Measurements from ENCODE around the gene SIGLEC14.

SIGLEC14 gene

DNA sequence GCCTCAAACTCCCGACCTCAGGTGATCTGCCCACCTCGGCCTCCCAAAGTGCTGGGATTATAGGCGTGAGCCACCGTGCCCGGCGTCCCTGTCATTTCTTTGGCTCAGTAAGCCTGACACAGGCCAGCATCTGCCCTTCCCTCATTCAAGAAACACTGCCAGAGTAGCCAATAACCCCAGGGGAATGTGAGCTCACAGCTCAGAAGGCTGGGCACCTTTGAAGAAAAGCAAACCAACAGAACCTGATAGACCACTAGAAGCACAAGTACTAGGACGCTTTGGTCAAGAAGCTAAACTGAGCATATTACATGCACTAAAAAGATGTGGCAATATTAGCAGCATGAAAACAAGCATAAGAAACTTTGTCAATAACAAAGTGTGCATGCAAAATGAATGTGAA, 30.6 kb downstream of the SIGLEC14 start:
- no peak overlapping the region for H3K4me3 ChIP-seq (ENCODE audit: low read depth, low read length)
- TF ChIP-seq, protein P1, sequence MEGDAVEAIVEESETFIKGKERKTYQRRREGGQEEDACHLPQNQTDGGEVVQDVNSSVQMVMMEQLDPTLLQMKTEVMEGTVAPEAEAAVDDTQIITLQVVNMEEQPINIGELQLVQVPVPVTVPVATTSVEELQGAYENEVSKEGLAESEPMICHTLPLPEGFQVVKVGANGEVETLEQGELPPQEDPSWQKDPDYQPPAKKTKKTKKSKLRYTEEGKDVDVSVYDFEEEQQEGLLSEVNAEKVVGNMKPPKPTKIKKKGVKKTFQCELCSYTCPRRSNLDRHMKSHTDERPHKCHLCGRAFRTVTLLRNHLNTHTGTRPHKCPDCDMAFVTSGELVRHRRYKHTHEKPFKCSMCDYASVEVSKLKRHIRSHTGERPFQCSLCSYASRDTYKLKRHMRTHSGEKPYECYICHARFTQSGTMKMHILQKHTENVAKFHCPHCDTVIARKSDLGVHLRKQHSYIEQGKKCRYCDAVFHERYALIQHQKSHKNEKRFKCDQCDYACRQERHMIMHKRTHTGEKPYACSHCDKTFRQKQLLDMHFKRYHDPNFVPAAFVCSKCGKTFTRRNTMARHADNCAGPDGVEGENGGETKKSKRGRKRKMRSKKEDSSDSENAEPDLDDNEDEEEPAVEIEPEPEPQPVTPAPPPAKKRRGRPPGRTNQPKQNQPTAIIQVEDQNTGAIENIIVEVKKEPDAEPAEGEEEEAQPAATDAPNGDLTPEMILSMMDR (conservative IDR thresholded peaks at IDR 0.05; ENCODE audit: low read depth, low read length) = no peak
- no peak for DNase-seq (ENCODE audit: low read depth)

DNA sequence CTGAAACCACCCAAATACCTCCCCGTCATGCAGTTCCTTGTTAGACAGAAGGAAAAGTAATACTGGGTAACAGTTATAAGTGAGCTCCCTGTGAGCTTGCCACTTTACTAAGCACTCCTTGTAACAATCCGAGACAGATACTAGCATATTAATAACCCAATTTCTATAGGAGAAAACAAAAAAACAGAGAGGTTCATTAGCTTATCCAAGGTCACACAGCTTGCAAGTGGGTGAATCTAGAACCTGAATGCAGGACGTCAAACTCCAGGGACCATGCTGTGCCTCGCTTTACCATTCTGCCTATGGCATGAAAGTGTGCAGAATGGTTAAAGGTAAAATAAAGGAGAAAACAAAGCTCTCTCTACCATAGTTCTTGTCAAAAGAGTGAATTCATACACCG, 31.8 kb downstream of the SIGLEC14 start:
- TF ChIP-seq, protein P1 (conservative IDR thresholded peaks at IDR 0.05; ENCODE audit: low read depth, low read length) = no peak
- H3K4me3 ChIP-seq (ENCODE audit: low read depth, low read length) = no peak overlapping the region
- DNase-seq (ENCODE audit: low read depth) = no peak

DNA sequence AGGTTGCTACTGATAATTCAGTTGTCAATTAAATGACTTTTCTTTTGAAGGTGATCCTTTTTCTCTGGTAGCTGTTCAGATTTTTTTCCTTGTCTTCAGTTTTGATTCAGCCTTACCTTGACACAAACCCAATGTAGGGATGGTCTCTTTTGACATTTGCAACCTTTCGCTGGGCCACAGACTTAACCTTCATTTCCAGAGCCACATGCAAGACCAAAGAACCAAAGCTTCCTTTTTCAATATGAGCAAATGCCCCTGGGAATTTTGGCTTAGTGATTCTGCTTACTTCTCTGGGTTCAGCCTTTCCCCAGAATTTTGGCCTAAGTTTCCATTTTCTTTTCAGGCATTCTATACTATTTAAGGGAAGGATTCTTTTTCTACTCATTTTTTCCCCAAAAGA, 36.0 kb downstream of the SIGLEC14 start:
- TF ChIP-seq, protein P1 (conservative IDR thresholded peaks at IDR 0.05; ENCODE audit: low read depth, low read length) = no peak
- no peak overlapping the region for H3K4me3 ChIP-seq (ENCODE audit: low read depth, low read length)
- no peak for DNase-seq (ENCODE audit: low read depth)

DNA sequence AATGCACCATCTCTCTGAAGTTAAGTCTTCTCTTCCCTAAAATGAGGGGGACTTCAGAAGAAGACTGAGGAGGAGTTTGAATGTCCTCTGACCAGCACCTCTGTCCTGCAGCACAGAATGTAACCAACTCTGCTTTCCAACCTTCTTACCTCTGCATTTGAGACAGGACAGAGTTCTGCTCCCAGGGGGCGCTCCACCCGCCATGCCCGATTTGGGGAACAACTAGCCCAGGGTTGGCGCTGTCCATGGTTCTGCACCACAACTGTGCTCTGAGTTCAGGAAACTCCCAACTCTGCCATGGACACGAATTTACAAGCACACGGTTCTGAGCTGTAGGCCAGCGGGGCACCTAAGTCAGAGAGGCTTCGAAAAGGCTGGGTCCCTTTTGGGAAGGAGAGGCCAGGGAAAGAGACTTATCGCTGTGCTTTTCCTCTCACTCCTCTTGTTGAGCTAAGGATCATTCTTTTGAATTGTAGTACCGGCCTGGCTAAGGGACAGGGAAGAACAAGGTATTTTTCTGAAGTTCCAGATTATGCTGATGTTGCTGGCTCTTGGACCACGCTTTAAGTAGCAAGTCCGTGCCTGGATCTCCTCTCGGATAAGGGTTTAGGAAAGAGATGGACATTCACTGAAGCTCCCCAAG, 38.6 kb downstream of the SIGLEC14 start:
- TF ChIP-seq, protein P1 (conservative IDR thresholded peaks at IDR 0.05; ENCODE audit: low read depth, low read length) = peak; percentile 87
- DNase-seq (ENCODE audit: low read depth) = peak; percentile 83

DNA sequence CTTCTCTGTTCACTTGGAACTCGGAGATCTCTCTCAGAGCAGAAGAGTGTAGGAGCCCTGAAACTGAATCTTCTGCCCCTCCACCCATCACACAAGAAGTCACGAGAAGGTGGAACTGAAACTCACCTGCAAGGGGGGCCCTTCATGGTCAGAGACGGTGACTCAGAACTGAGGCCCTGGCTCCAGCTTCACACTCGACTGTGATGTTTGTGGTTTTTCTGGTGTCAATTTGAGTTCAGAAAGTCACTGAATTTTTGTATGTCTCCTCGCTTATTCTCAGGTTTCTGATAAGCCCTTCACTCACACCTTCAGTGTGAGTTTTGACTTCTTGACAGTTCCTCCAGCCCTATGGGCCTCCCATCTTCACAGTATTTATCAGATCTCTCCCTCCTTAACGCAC, 39.5 kb downstream of the SIGLEC14 start:
- no peak overlapping the region for H3K4me3 ChIP-seq (ENCODE audit: low read depth, low read length)
- TF ChIP-seq, protein P1 (conservative IDR thresholded peaks at IDR 0.05; ENCODE audit: low read depth, low read length) = no peak
- DNase-seq (ENCODE audit: low read depth) = no peak

More for the DNA sequence above, 38.6 kb downstream of the SIGLEC14 start:
- no peak overlapping the region for H3K4me3 ChIP-seq (ENCODE audit: low read depth, low read length)

DNA sequence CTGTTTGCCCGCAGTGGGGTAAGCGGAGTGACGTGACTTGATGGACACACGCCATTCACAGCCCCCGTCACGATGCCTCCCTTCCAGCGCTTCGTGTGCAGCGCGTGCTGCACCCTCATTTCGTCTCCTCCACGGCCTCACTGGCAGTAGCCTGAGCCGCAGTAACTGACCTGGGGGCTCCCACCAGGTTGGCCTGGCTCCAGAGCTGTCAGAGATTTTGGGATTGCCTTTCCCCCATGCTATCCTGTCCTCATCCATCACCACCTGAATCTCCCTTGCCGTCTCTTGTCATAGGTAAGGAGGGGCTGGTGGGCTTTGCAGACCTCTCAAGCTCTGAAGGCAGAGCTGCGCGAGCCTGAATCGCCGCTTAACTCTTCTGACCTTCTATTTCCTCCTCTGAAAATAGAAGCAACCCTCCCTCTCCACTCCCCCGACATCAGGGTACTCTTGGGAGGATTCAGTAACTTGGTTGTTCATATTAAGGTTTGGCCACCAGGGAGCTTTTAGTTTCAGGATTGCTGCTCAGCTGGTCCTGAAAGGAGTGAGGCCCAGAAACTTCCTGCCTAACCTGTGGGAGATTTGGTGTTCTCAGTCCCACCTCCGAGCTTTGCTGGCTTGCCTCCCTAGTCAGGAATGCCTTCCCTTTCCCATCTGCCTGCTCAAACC, 44.3 kb downstream of the SIGLEC14 start:
- DNase-seq (ENCODE audit: low read depth) = no peak
- H3K4me3 ChIP-seq (ENCODE audit: low read depth, low read length) = no peak overlapping the region
- TF ChIP-seq, protein P1 (conservative IDR thresholded peaks at IDR 0.05; ENCODE audit: low read depth, low read length) = no peak

Data from choroid plexus epithelial cell (primary cell).